GM21447 (cell line): ENCODE data around the gene AKNAD1.

ENCODE experiments used
- ATAC-seq: cut with Tn5 transposase; IDR thresholded peaks from one replicate; pipeline ENCODE4 v1.9.1; 2021; ENCODE audit not compliant: unreplicated experiment

Gene AKNAD1

DNA sequence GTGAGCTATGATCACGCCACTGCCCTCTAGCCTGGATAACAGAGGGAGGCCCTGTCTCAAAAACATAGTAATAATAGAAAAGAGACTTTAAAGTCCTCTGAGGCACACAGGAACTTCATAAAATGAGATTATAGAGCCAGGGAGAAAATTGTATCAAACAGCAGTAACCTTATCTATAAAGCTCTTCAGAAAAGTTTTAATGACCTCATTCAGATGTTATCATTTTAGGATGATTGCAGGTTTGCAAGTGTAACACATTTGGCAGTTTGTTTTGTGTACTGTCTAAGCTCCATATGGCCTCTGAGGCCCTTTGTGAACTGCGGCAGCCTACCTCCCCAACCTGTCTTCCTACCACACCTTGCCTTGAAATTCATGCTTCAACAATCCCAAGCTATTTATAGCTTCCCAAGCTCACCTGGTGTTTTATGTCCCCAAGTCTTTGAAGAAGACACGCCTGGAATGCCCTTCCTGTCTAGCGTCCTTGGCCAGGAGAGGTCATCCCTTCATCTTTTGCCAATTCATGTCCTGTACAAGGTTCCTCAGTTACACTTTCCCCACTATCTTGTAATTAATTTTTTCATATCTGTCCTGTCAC, 8.5 kb upstream of the AKNAD1 start:
- no peak for ATAC-seq

DNA sequence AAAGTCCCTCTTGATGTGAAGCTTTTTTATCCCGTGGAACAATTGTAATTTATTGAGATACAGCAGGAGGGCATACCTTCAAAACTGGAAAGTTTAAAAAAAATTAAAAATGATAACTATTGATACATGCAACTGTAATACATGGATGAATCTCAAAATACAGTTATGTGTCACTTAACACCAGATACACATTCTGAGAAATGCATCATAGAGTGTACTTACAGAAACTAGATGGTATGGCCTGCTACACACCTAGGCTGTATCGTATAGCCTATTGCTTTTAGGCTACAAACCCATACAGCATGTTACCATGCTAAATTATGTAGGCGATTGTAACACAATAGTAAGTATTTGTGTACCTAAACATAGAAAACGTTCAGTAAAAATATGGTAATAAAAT, 7.1 kb upstream of the AKNAD1 start:
- no peak for ATAC-seq

DNA sequence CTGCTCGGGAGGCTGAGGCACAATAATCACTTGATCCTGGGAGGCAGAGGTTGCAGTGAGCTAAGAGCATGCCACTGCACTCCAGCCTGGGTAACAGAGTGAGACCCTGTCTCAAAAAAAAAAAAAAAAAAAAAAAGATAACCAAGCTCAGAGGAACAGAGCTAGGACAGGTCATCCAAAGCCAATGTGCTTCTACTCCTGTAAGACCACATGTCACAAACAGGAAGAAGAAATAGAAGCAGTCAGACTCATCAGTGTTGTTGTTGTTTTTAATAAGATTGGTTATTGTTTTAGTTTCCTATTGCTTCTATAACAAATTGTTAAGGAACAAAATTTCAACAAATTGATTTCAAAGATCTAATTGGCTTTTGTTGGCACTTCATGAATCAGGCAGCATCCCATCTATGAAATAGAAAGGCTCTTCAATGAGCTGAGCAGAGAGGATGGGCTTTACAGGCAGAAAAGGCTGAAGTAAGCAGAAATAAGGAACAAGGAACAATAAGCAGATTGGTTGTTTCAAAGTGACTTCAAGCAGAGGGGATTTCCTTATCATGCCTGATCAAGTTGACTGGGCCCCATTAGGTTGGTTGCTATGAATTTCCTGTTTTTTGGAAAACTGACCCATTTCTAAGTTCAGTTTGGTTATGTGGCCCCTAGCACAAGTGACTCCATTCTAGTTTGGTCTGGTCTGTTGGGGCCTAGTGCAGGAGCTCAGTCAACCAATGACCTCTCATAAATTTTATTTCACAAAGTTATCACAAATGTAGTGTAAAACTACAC, 6.0 kb upstream of the AKNAD1 start:
- ATAC-seq, result no peak

DNA sequence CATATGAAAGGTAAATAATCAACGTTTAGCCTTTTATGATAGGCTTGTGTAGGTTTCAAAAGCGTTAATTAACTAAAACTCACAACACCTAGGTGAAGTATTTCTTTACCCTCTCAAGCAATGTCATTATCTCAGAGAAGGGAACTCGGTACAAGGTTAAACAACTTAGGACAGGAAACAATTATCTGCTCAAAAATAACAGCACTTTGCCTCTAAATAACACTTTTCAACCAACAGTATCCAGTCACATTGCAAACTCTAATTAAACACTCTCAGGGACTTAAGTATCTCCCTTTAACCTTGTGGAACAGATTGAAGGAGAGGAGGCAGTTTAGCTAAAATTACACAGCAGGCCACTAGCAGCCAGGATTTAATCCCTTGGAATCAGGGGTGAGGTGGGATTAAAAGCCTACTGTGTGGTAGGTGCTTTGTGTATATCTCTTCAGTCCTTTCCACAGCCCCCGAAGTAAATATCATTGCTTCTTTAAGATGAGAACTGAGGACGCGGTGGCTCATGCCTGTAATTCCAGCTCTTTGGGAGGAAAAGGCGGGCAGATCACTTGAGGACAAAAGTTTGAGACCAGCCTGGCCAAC, 5.2 kb upstream of the AKNAD1 start:
- no peak for ATAC-seq

DNA sequence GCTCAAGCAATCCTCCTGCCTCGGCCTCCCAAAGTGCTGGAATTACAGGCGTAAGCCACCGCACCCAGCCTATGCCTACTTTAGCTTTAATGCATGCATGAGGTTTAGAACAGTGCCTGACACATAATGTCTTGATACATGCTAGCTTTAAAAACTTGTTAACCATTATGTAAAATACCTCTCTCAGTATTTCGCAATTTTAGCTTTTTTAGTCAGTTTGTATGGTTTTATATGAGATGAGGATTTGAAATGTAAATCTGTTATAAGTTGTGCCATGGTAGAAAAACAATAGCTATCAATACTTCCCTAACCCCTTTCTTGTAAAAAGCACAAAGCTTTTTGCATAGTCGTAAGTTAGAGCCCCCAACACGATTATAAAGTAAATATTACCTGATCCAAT, 4.7 kb upstream of the AKNAD1 start:
- ATAC-seq, result no peak

DNA sequence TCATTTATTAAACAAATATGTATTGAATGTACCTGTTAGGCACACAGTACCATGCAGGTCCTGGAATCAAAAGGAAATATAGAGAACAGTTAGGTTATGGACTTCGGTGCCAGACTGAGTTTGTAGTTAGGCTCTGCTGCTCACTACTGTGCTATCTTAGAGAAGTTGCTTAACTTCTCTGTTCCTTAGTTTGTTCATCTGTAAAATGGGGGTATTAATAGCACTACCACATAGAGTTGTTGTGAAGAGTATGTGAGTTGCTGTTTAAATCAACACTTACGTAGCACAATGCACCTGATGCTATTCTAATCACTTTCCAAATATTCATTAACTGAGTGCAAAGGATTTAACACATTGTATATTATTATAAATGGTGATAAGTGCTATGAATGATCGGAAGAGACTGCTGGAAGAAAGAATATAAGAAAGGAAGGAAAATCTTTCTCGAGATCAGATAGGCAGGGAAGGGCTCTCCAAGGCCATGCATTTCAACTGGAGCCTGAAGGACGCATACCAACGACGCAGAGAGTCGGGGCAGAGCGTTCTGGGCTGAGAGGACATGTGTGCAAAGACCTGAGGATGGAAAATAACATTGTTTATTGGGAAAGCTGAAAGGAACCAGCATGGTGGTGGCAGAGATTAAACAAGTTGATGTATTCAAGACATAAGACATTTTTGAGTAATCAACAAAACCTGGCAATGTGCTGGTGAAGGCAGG, 3.5 kb upstream of the AKNAD1 start:
- no peak for ATAC-seq

DNA sequence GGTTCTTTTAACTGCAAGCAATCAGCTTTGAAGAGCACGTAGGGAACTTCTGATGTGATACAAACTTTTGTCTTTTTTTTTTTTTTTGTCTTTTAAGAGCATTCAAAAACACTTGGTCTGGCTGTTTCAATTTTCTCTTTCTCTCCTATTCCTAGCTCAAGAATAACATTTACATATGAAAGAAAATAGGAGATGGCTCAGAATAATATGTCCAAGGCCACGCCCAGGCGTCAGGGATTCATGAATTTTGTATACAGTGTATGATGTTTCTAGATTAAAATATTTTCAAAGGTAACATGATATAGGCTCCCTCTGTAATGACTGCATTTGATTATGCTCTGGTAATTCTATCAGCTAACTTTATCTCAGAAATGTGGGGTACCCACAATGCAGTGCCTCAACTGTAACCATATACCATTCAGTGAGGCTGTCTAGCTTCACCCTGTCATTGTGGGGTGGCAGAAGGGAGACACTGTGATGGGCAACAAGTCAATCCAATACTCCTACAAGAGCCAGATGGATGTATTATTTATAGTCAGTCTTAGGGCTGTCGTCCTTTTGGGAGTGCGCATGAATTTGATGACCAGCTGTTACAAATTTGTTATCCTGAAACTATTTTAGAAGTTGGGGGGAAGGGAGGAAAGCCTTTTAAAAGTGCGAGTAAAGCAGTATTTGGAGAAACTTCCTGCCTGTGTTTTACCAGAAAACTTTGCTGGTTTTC, 1.5 kb upstream of the AKNAD1 start:
- ATAC-seq, result no peak

DNA sequence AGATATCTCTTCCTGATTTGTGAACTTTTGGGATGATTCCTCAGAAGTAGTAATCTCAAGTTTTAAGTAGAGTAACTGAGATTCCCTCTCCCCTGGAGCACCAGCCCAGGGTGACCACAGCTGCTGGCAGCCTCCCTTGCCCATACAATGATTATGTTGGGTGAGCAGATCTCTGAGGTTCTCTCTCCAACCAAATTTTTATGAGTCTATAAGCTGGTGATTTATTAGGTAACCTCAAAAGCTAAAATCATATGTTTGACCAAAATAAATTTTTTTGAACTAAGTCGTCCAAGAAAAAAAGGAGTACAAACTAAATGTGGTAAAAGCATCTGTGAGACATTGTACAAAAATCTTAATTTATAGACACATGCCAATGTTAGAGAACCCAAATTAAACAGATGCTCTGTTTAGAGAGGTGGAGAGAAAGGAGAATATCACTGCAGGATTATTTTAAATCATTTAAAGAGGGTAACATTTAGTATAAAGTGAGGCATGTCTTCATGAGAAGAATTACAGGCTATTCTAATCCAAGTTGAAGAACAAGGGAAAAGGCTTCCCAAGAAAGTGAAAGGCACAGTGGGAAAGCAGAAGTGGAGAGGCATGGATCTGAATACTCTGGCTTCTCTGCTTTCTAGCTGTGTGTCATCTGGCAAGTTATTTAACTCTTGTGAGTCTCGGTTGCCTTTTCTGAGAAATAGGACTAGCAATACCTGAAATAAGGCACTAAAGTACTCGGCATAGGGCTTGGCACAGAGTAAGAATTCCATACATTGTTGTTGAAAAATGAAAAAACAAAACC, 2.5 kb downstream of the AKNAD1 start:
- ATAC-seq, result no peak

DNA sequence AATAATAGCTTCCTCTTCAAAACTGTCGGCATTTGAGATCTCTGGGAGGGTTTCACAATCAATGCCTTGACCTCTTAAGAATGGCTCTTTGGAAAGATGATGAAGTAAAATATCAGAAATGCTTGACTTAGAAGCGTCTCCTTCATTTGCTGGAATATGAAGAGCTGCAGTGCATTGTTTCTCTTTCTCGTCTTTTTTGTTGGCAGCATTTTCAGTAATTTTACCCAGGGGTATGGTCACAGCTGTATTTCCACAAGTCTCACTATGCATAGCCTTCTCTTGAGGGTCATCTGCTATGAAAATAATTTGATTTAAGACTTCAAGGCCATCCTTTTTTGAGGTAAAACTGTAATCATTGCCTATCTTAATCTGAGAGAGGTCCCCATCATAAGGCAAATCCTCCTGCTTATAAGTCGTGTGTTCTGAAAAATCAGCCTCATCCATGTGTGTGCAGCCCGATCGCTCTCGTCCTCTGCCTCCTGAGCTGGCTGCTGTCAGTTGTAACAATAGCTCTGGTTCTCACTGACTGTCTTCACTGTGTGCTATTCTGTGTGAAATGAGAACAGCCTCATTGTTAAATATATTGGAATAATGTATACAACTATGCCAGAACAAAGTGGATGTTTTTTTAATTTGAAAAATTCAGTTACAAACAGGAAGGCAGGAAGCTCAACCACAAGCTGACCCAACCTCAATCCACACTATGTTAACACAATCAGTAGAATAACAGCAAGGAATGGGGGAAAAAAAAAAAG, 4.5 kb downstream of the AKNAD1 start:
- no peak for ATAC-seq

DNA sequence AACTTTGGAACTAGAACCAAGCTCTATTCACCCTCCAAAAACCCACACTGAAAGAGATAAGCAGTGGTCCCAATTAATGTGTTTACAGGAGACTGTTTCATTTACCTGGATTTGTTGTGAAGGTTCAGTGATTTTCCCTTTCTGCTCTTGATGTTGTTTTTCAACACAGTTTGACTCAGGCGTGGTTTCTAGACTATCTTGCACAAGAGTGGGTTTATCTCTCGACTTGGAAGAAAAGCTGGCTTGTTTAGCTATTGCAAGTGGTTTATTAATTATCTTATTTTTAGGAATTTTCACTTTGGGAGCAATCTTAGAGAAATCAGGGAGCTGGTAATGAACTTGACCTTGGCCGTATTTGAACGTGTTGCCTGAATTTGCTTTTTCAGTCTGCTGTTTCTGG, 5.3 kb downstream of the AKNAD1 start:
- ATAC-seq, result no peak

DNA sequence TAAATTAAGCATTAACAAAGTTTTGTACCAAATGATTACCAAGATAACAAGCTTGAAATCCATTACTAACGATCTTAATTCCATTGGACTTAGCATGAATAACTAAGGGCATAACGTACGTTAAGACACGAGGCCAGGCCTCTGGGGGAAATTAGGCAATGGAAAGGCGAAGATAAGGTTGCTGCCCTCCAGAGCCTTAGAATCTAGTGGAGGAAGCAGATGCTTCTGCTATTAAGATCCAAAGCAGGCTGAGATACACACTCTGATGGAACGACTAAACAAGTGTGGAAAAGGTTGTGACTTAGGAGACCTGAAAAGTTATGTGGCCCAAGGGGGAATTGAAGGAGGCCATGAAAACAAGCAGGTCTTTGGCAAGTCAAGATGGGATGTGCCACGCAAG, 6.0 kb downstream of the AKNAD1 start:
- ATAC-seq, result no peak

DNA sequence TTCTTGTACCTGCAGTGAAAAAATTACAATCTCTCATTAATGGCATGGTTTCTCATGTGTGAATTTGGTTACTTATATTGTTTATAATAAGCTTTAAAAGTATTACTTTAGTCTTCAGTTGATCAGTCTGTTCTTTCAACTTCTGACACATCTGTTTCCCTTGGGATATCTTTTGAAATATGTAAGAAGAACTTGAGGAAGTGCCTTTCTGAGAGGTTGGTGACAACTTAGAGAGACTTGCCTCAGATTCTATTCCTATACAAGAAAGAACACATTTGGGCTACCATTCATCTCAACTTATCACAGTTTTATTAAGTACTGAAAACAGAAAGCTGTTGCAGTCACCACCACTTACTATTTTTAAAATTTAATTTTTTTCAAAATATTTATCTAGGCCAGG, 8.1 kb downstream of the AKNAD1 start:
- ATAC-seq, result no peak

DNA sequence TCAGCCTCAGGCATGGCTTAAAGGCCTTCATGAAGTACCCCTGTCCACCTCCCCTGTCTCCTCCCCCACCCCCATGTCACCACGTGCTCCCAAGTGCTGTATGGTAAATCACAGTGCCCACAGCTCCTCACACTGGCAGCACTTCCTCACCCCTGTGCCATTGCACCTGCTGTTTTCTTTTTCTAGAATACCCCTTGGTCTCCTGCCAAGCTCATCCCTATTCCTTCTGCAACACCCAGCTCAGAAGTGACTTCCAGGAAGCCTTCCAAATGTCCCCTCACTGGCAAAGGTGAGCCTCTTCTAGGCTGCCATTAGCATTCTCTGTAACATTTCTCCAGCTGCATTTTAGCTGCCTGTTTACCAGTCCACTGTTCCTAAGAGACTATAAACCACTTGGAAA, 9.4 kb downstream of the AKNAD1 start:
- ATAC-seq, result no peak

DNA sequence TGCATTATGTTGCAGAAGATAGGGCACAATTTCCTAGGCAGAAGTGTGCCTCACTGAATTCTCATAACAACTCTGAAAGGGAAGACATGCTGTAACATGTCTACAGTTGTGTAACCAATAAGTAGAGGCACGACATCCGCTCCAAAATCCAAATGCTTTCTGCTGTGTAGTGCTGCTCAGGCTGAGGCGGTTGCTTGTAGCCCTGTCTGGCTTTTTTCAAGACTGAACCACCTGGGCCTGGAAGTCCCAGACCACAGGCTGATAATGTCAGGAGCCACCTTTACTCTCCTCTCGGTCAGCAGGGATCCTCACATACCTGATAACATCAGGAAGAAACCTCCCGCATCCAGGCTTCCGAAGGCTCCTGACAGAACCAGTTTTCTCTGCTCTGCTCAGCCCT, 10.9 kb downstream of the AKNAD1 start:
- no peak for ATAC-seq

DNA sequence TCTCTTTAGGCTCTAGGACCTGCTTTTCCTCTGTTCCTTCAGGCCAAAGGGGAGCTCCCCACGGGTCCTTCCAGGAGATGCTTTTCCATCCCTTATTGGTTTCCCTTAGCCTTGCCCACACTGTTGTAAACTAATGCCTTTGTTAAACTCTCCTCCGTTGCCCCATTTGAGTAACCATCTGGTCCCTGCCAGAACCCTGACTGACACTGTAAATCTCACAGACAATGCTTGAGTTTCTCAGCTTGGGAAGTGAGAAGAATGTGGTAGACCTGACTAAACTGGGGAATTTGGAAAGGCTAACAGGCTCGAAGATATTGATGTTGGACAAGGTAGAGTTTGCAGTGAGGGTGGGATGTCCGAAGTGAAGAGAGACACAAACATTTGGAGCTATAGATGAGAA, 11.4 kb downstream of the AKNAD1 start:
- no peak for ATAC-seq

DNA sequence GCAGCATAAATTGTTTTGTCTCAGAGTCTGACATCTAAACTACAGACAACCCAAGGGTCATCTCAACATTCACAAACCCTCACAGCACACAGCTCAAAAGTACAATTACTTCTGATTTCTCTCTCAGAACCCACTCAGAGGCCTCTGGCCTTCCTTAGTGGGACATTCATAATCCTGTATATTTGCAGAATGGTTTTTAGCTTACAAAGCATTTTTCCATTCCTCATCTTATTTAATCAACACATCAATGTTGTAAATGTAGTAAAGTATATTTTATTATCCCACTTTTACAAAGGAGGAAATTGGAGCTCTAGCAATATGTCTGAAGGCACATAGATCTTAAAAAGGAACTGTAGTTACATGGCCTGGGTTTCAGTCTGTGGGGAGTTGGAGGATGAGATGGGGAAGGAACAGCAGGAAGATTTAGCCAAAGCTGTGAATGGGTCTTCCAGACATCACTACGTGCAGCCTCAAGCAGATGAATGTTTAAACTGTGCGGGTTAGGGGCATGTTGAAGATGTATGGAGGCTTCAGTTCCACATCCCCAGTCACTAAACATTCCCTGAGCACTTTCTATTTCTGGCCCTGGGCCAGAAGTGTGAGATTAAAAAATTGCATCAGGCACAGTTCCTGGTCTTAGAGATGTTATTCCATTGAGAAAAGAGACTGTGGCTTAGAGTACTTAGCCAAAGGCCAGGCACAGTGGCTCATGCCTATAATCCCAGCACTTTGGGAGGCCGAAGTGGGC, 13.3 kb downstream of the AKNAD1 start:
- no peak for ATAC-seq

DNA sequence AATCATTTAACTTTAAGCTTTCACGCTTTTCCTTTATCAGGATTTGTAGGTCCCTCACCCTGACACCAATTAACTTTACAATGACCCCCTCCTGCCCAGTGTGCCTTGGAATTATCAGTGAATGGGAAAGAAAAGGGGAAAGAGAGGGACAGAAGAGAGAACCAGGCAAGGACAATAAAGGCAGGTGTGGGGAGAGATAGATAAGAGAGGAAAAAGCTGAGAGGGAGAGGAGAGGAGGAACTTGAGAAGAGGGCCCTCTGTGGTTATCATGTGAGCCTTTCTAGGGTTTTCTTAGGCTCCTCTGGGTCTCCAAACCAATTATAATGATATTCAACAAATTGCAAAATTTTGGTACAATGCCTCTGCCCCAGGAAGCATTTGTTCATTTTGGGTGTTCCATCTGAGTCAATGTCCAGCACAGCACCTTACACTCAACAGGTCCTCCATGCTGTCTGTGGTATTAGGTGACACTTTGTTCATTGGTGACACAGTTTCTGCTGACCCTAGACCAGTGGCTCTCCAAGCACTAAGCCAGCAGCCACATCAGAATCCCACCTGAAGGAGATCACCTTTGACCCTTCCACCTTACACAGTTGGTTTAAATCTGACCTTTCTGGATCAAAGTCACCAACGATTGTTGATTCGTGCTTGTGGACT, 14.2 kb downstream of the AKNAD1 start:
- ATAC-seq, result no peak

DNA sequence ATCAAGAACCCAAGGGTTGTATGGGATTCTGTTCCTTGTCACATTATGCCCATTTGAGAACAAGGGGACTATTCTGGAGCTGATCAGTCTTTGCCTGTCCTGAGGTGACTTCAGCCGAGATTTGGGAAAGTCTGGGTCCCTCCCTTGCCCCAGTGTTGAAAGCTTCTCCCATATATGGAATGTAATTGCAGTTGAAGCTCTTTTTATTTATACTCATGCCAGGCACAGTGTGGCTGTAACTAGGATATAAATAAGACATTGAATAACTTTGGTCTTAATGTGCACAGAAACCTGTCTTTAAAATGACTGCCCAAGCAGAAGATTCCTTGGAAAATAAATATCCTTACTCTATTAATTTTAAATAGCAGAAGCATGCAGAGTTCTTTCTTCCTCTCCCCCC, 15.2 kb downstream of the AKNAD1 start:
- no peak for ATAC-seq

DNA sequence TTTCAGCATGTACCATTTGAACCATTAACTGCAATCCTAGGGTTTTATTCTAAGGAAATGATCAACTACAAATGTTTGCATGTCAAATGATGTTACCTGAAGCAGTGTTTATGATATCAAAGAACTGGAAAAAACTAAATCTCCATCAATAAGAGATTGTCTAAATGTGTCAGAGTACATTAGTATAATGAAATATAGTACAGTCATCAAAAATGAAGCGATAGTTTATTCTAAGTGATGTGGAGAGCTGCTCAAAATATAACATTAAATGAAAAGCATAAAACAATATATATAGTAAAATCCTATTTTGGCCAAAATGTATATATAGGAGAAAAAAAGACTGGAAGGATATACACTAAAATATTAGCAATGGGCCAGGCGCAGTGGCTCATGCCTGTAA, 24.0 kb downstream of the AKNAD1 start:
- no peak for ATAC-seq
